Loucy (cell line): Measurements from ENCODE around the gene SLC7A4.

ENCODE experiments used
- H2AFZ ChIP-seq: fragments of 200-600 bp; sonication (generic); 2 replicates; pipeline ENCODE4 v1.6.0; 2016; ENCODE audit warnings: antibody characterized with exemption, mild to moderate bottlenecking, low read length, moderate library complexity
- H3F3A ChIP-seq: fragments of 200-600 bp; 2 replicates; pipeline ENCODE4 v1.6.0; 2016; ENCODE audit warnings: antibody characterized with exemption, low read depth, mild to moderate bottlenecking
- H3K27me3 ChIP-seq: fragments of 200-600 bp; sonication (generic); 2 replicates; pipeline ENCODE4 v1.6.1; 2014; ENCODE audit warnings: low read length, mild to moderate bottlenecking; ENCODE audit not compliant: insufficient read depth, poor library complexity, severe bottlenecking
- H3K36me3 ChIP-seq: fragments of 200-600 bp; sonication (generic); 2 replicates; pipeline ENCODE4 v1.6.1; 2016; ENCODE audit warnings: low read length; ENCODE audit not compliant: insufficient read depth
- H3K4me1 ChIP-seq: fragments of 200-600 bp; sonication (generic); 2 replicates; pipeline ENCODE4 v1.5.1; 2014; ENCODE audit warnings: low read length, mild to moderate bottlenecking; ENCODE audit not compliant: insufficient read depth, poor library complexity, severe bottlenecking
- H3K4me2 ChIP-seq: fragments of 200-600 bp; sonication (generic); 2 replicates; pipeline ENCODE4 v1.6.0; 2014; ENCODE audit warnings: antibody characterized with exemption, low read length, low read depth, mild to moderate bottlenecking; ENCODE audit not compliant: poor library complexity, severe bottlenecking
- H3K4me3 ChIP-seq: fragments of 200-600 bp; sonication (generic); 2 replicates; pipeline ENCODE4 v1.5.1; 2014; ENCODE audit warnings: low read length, mild to moderate bottlenecking, mixed read lengths; ENCODE audit not compliant: poor library complexity, severe bottlenecking
- H3K79me2 ChIP-seq: fragments of 200-600 bp; sonication (generic); 2 replicates; pipeline ENCODE4 v1.6.1; 2014; ENCODE audit warnings: low read length; ENCODE audit not compliant: insufficient read depth
- H3K9ac ChIP-seq: fragments of 200-600 bp; sonication (generic); 2 replicates; pipeline ENCODE4 v1.6.0; 2014; ENCODE audit warnings: mild to moderate bottlenecking, low read depth, low read length, moderate library complexity; ENCODE audit not compliant: poor library complexity, severe bottlenecking
- H3K9me2 ChIP-seq: fragments of 200-600 bp; sonication (generic); replicated peaks from 2 replicates; pipeline ENCODE4 v1.6.1; 2016; ENCODE audit warnings: low read depth, low read length, mixed read lengths
- H3K9me3 ChIP-seq: fragments of 200-600 bp; sonication (generic); 2 replicates; pipeline ENCODE4 v1.6.1; 2014; ENCODE audit warnings: mild to moderate bottlenecking, antibody characterized with exemption, low read length, low read depth; ENCODE audit not compliant: insufficient read depth
- H4K20me1 ChIP-seq: fragments of 200-600 bp; sonication (generic); 2 replicates; pipeline ENCODE4 v1.6.0; 2014; ENCODE audit warnings: antibody characterized with exemption, low read length, mild to moderate bottlenecking; ENCODE audit not compliant: insufficient read depth, poor library complexity, severe bottlenecking
- CTCF ChIP-seq: fragments of 200-600 bp; sonication (generic); conservative IDR thresholded peaks from 2 replicates; pipeline ENCODE4 v1.5.1; 2014; ENCODE audit warnings: mild to moderate bottlenecking, antibody characterized with exemption, low read length
- EZH2phosphoT487 ChIP-seq: fragments of 200-600 bp; IDR thresholded peaks from 2 replicates; pipeline ENCODE4 v1.6.1; 2018; ENCODE audit warnings: antibody characterized with exemption, mild to moderate bottlenecking, moderate library complexity, borderline replicate concordance

The SLC7A4 gene

GRCh38 chr22:21018314-21018713 is 14.0 kb downstream of the SLC7A4 start:
- Histone ChIP-seq H3K27me3 (no peaks in the 10 kb centered on the region), H3K4me2 (no peak overlapping the region), H3F3A (no peaks in the 10 kb centered on the region), H3K4me3 (no peak overlapping the region), H3K79me2 (no peaks in the 10 kb centered on the region), H3K4me1 (no peaks in the 10 kb centered on the region), H3K9me3 (no peaks in the 10 kb centered on the region), H3K36me3 (no peaks in the 10 kb centered on the region), H3K9me2 (no peaks in the 10 kb centered on the region), H2AFZ (no peak overlapping the region), H4K20me1 (no peaks in the 10 kb centered on the region), H3K9ac (no peak overlapping the region)
- TF ChIP-seq CTCF (no peak), EZH2phosphoT487 (no peak)

GRCh38 chr22:21016644-21017420 is 15.5 kb downstream of the SLC7A4 start:
- no peak overlapping the region for H3K4me2 ChIP-seq
- no peaks in the 10 kb centered on the region for H3K4me1 ChIP-seq
- no peak for TF ChIP-seq CTCF
- TF ChIP-seq EZH2phosphoT487, result no peak
- H3K9ac ChIP-seq, result no peak overlapping the region
- H3K9me2 ChIP-seq, result no peaks in the 10 kb centered on the region
- no peaks in the 10 kb centered on the region for H4K20me1 ChIP-seq
- H3K79me2 ChIP-seq, result no peaks in the 10 kb centered on the region
- H3K4me3 ChIP-seq, result no peak overlapping the region
- no peaks in the 10 kb centered on the region for H3K36me3 ChIP-seq
- no peaks in the 10 kb centered on the region for H3K27me3 ChIP-seq
- no peaks in the 10 kb centered on the region for H3K9me3 ChIP-seq
- H2AFZ ChIP-seq, result no peak overlapping the region
- H3F3A ChIP-seq, result no peaks in the 10 kb centered on the region

- no peaks in the 10 kb centered on the region for H4K20me1 ChIP-seq
- no peaks in the 10 kb centered on the region for H3K27me3 ChIP-seq
- H3K4me2 ChIP-seq, result no peak overlapping the region
- H3F3A ChIP-seq, result no peaks in the 10 kb centered on the region
- H3K79me2 ChIP-seq, result no peaks in the 10 kb centered on the region
- H3K9ac ChIP-seq, result no peak overlapping the region
- no peak overlapping the region for H2AFZ ChIP-seq
- H3K4me3 ChIP-seq, result no peak overlapping the region
- no peaks in the 10 kb centered on the region for H3K9me2 ChIP-seq
- no peak for TF ChIP-seq CTCF
- no peaks in the 10 kb centered on the region for H3K4me1 ChIP-seq
- H3K36me3 ChIP-seq, result no peaks in the 10 kb centered on the region
- no peaks in the 10 kb centered on the region for H3K9me3 ChIP-seq
Measured at GRCh38 chr22:21015466-21016006, 16.8 kb downstream of the SLC7A4 start.
